GM18858 (cell line): ENCODE measurements around the gene MLF2.

Source experiments
- ATAC-seq: cut with Tn5 transposase; IDR thresholded peaks from one replicate; pipeline ENCODE4 v1.9.1; 2021; ENCODE audit not compliant: unreplicated experiment

MLF2 gene

GRCh38 chr12:6778574-6779550, 25.9 kb upstream of the MLF2 start:
- ATAC-seq: no peak

- ATAC-seq: no peak
Observed at GRCh38 chr12:6778217-6778573, 25.3 kb upstream of the MLF2 start.

- no peak for ATAC-seq
Observed at GRCh38 chr12:6777386-6777785, 24.4 kb upstream of the MLF2 start.

GRCh38 chr12:6775185-6776174, 22.5 kb upstream of the MLF2 start:
- ATAC-seq: no peak

- no peak for ATAC-seq
Observed at GRCh38 chr12:6774499-6775062, 21.6 kb upstream of the MLF2 start.

- no peak for ATAC-seq
Observed at GRCh38 chr12:6773590-6774351, 20.8 kb upstream of the MLF2 start.

- no peak for ATAC-seq
Observed at GRCh38 chr12:6772726-6773589, 20.0 kb upstream of the MLF2 start.

- no peak for ATAC-seq
Observed at GRCh38 chr12:6772331-6772695, 19.4 kb upstream of the MLF2 start, which contains the start of gene LAG3. Gene LAG3 (plus strand): TSS chr12:6772520. CDS start chr12:6772853, 333 bp downstream.

- ATAC-seq: no peak
Observed at GRCh38 chr12:6771509-6772330, 18.8 kb upstream of the MLF2 start.

- no peak for ATAC-seq
Observed at GRCh38 chr12:6771091-6771495, 18.2 kb upstream of the MLF2 start.

GRCh38 chr12:6770600-6770999, 17.7 kb upstream of the MLF2 start:
- ATAC-seq: no peak

- no peak for ATAC-seq
Observed at GRCh38 chr12:6770094-6770493, 17.2 kb upstream of the MLF2 start.

- no peak for ATAC-seq
Observed at GRCh38 chr12:6769666-6770065, 16.7 kb upstream of the MLF2 start.

GRCh38 chr12:6768990-6769389, 16.0 kb upstream of the MLF2 start:
- no peak for ATAC-seq

GRCh38 chr12:6768437-6768914, 15.5 kb upstream of the MLF2 start:
- no peak for ATAC-seq

GRCh38 chr12:6767353-6768319, 14.7 kb upstream of the MLF2 start:
- ATAC-seq: no peak

- ATAC-seq: no peak
Observed at GRCh38 chr12:6766651-6767349, 13.9 kb upstream of the MLF2 start.
